Umbilical cord (tissue), 2 donors: ENCODE data around the gene RHBDD1. TPM values are rescaled to one million over a fixed set of nuclear protein-coding genes. Genes with fewer than 3 reads are reported as not detected.

Source experiments
- DNase-seq: peaks from one replicate; pipeline ENCODE4 v3.0.0-alpha.2; 2015; ENCODE audit warnings: low spot score
- total RNA-seq: library from RNA; depleted of rRNA; stranded (reverse); fragments of >200 nt; gene quantifications from one replicate; pipeline ENCODE4 v1.2.3, GENCODE V29; 2014; ENCODE audit warnings: low replicate concordance; ENCODE audit not compliant: insufficient read depth

RHBDD1 gene
- total RNA-seq, 1 donor from 2014 or later: 17.1 TPM

DNA sequence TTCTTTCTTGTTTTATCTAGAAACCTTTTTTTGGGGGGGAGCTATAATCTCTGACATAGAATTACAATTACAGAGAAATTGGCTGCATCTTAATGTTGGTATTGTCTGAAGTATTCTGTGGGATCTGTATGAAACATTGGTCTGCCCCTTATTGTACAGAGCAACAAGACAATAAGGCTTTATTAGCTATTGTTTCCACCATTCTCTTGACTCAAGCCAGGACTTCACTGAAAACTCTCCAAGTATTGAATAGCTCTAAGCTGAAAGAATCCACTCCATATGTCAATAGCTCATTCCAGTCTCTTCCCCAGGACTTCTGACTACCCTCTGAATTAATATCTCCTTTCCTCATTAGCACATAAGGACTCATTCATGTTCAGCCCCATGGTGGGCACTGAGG, 77.8 kb downstream of the RHBDD1 start:
- no peak for DNase-seq

- no peak for DNase-seq
Measured at GRCh38 chr2:226915846-226916360, 80.0 kb downstream of the RHBDD1 start.

- DNase-seq: no peak
Measured at GRCh38 chr2:226916669-226917068, 80.8 kb downstream of the RHBDD1 start.

DNA sequence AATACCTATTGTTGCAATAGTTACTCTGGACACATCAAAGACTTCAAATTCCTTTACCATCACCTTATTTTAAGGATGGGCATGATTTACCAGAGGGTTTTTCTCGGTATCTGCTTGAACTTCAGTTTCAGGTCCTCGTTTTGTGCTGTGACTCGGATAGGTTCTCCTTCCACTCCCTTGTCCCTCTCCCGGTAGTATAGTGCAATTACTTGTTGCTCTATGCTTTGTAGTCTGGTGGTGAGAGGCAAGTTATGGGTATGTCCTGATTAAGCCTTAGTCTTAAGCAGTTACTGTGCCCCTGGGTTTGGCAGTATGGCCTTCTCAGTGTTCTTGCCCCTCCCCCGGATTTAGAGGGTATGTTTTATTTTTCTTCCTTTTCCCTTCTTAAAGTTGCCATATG, 96.6 kb downstream of the RHBDD1 start:
- DNase-seq: no peak

DNA sequence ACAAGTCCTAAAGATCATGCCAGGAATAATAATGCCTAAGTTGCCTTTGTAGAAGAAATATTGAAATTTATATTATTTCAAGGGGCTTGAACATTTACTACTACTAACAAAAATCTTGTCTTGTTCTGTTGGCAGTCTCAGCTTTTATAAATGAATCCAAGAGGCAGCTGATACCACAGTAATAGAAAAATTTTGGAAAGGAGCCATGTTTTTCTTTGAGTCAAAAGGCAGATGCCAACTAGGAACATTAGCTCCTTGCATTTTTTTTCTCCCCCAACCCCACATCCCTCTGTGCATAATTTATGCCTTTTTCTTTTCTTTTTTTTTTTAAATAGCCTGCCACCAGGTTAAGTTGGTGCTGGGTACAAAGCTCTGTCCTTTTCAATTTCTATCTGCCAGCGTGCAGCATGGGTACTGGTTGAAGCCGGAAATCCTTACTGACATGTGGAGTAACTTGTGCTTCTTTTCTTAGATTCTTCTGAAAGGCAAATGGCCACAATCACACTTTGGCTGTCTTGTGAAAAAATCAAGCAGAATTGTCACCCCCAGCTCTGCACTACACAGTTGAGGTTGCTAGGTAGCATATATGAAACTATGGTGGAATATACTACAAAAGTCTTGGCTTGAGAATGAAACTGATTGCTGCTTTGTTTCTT, 98.8 kb downstream of the RHBDD1 start:
- no peak for DNase-seq

- DNase-seq: no peak
Measured at GRCh38 chr2:226943862-226944620, 108.2 kb downstream of the RHBDD1 start.

DNA sequence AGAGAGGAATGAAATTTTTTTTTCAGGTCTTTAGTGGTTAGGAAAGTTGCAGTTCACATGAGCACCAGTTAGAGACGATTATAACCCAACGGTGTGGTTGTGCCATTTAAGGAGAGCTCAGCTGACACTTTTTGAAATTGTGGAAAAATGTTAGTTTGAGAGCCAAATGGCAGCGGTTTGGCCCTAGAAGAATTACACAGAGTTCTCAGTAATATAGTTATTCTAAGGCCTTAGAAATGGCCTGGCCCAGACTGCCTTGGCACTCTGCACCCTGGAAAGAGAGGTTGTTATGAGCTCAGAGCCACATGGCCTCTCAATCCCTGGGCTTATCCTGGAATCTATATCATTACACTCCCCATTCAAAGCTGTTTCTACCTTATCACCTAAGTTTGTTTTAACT, 117.4 kb downstream of the RHBDD1 start:
- DNase-seq: no peak

- no peak for DNase-seq
Measured at GRCh38 chr2:226953826-226954225, 118.0 kb downstream of the RHBDD1 start.

GRCh38 chr2:226956659-226957058, 120.8 kb downstream of the RHBDD1 start:
- no peak for DNase-seq

GRCh38 chr2:226959418-226959817, 123.6 kb downstream of the RHBDD1 start:
- DNase-seq: no peak

- no peak for DNase-seq
Measured at GRCh38 chr2:226962176-226962773, 126.4 kb downstream of the RHBDD1 start.

DNA sequence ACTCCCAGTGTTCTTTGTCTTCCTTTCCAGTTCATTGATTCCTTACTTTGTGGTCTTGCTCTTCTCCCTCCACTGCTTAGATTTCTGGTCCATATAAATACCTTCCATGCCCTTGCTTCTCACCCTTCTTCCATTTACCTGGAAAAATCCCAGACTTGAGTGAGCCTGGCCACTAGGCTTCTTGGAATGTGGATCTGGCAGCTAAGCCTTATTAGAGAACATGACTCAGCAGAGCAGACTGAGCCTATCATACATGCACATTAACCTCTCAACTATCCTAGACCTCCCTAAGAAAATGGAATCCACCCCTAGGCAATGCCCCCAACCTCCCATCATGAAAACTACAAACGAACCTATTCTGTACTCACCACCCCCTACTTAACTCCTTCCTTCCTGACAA, 127.7 kb downstream of the RHBDD1 start:
- DNase-seq: peak; percentile 5

- no peak for DNase-seq
Measured at GRCh38 chr2:226965376-226965775, 129.5 kb downstream of the RHBDD1 start.

GRCh38 chr2:226969417-226970080, 133.7 kb downstream of the RHBDD1 start:
- no peak for DNase-seq

DNA sequence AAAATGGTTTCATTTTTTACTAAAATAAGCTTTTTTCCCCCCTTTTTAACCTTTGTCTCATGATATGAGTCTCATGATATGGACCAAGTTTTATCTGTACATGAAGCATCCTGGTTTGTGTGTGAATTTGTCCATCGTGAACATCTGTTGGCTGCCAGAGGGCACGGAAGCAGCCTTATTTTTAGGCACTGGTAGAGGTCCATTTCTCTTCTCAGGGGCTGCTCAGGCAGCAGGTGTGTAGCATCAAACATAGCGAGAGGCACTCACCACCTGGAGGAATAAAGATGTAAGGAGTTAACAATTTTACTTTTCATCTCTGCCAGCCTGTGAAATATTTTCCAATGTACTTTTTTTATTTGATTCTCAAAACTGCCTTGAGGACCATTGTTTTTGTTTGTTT, 134.5 kb downstream of the RHBDD1 start:
- DNase-seq: no peak

GRCh38 chr2:226971084-226971483, 135.2 kb downstream of the RHBDD1 start:
- no peak for DNase-seq

DNA sequence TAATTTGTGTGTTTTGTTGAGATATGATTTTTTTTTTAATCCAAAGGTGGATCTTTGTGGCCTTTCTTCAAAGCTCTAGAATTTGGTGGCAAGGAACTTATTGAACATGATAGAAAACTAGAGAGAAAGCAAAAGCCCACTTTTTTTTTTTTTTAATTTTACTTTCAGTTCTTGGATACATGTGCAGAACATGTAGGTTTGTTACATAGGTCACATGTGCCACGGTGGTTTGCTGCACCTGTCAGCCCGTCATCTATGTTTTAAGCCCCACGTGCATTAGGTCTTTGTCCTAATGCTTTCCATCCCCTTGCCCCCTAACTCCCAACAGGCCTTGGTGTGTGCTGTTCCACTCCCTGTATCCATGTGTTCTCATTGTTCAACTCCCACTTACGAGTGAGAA, 135.9 kb downstream of the RHBDD1 start:
- DNase-seq: no peak

- no peak for DNase-seq
Measured at GRCh38 chr2:226973816-226974215, 138.0 kb downstream of the RHBDD1 start.

- peak; percentile 62 for DNase-seq
Measured at GRCh38 chr2:226977775-226978190, 141.9 kb downstream of the RHBDD1 start.

- DNase-seq: no peak
Measured at GRCh38 chr2:226978300-226978699, 142.4 kb downstream of the RHBDD1 start.

- no peak for DNase-seq
Measured at GRCh38 chr2:226979004-226979403, 143.2 kb downstream of the RHBDD1 start.

GRCh38 chr2:226981791-226982326, 146.0 kb downstream of the RHBDD1 start:
- peak; percentile 16 for DNase-seq
